ENCODE data around the gene TEX28.
"Not testable (repeated sequence)": the region's sequence is repeated elsewhere in the genome, so short reads cannot be mapped to it uniquely, and the experiment has no call there.

The TEX28 gene

GRCh38 chrX:154239982-154240503 lies 54.9 kb downstream of the TEX28 start:
- DNase-seq = not testable (repeated sequence)

- not testable (repeated sequence) for DNase-seq
Observed at GRCh38 chrX:154238939-154239559, 55.9 kb downstream of the TEX28 start.

GRCh38 chrX:154233620-154234019 lies 61.3 kb downstream of the TEX28 start:
- not testable (repeated sequence) for DNase-seq

- DNase-seq = not testable (repeated sequence)
Observed at GRCh38 chrX:154231443-154231842, 63.5 kb downstream of the TEX28 start.

- DNase-seq = not testable (repeated sequence)
Observed at GRCh38 chrX:154226706-154227105, 68.2 kb downstream of the TEX28 start.

GRCh38 chrX:154225292-154225691 lies 69.6 kb downstream of the TEX28 start:
- not testable (repeated sequence) for DNase-seq
